Left ventricle myocardium superior (tissue), 1 donor: ENCODE data around the gene UCHL5. TPM values are rescaled to one million over a fixed set of nuclear protein-coding genes. Genes with fewer than 3 reads are reported as not detected.

Experiments used
- ATAC-seq: fragments of 200-7000 bp; cut with Tn5 transposase; one replicate; pipeline ENCODE4 v1.9.1; 2020; ENCODE audit warnings: mild to moderate bottlenecking, moderate library complexity
- DNase-seq: peaks from one replicate; pipeline ENCODE4 v3.0.0-alpha.2; 2020
- intact Hi-C: fragments of 100-400 bp; cut with micrococcal nuclease; formaldehyde crosslinking; loops from one replicate; pipeline ENCODE4 v1.11.0; 2022
- total RNA-seq: library from RNA; stranded (reverse); fragmentation: NEBNext Ultra II Directional; extraction: Animal tissue kit (Norgen Biotek cat#: 25700); gene quantifications from one replicate; pipeline ENCODE4 v1.2.1, GENCODE V29; 2021
- donor health status: DM: no; HTN: yes; CAD: no; lungs with severe emphysema.

The UCHL5 gene
- total RNA-seq, 1 donor from 2014 or later: 45.3 TPM

GRCh38 chr1:192978195-192978710 is 80.9 kb downstream of the UCHL5 start:
- intact Hi-C loops: no loop called here
- no peak for ATAC-seq
- DNase-seq: no peak

- ATAC-seq (no peak), DNase-seq (no peak)
- intact Hi-C loops: no loop called here
These were observed 82.0 kb downstream of the UCHL5 start for GRCh38 chr1:192977089-192977706.

- ATAC-seq (no peak), DNase-seq (no peak)
- intact Hi-C loops: no loop called here
These were observed 82.6 kb downstream of the UCHL5 start for GRCh38 chr1:192976576-192976975.

- no peak for DNase-seq
- intact Hi-C loops: no loop called here
- ATAC-seq: no peak
These were observed 84.5 kb downstream of the UCHL5 start for GRCh38 chr1:192974701-192975100.

- intact Hi-C loops: no loop called here
- DNase-seq (no peak), ATAC-seq (no peak)
These were observed 85.2 kb downstream of the UCHL5 start for GRCh38 chr1:192973988-192974387.

- intact Hi-C loops: no loop called here
- no peak for DNase-seq
- ATAC-seq: no peak
These were observed 86.0 kb downstream of the UCHL5 start for GRCh38 chr1:192973202-192973601.

- ATAC-seq (no peak), DNase-seq (no peak)
- intact Hi-C loops: no loop called here
These were observed 90.1 kb downstream of the UCHL5 start for GRCh38 chr1:192969091-192969490.

GRCh38 chr1:192968323-192968722 is 90.8 kb downstream of the UCHL5 start:
- DNase-seq (no peak), ATAC-seq (no peak)
- intact Hi-C loops: no loop called here

- no peak for DNase-seq
- ATAC-seq: no peak
- intact Hi-C loops: no loop called here
These were observed 91.3 kb downstream of the UCHL5 start for GRCh38 chr1:192967901-192968300.

- intact Hi-C loops: no loop called here
- ATAC-seq (no peak), DNase-seq (no peak)
These were observed 91.8 kb downstream of the UCHL5 start for GRCh38 chr1:192967211-192967877.

GRCh38 chr1:192966073-192966472 is 93.1 kb downstream of the UCHL5 start:
- intact Hi-C loops: no loop called here
- ATAC-seq: no peak
- no peak for DNase-seq

- intact Hi-C loops: no loop called here
These were observed 96.3 kb downstream of the UCHL5 start for GRCh38 chr1:192962901-192963300.

More at GRCh38 chr1:192962901-192963300, 96.3 kb downstream of the UCHL5 start:
- DNase-seq: no peak
- no peak for ATAC-seq

Other genes with a start within 250 kb of the UCHL5 start
- gene RO60, start 252 bp upstream of the UCHL5 start, total RNA-seq: 51.6 TPM
- 37.0 TPM for gene GLRX2, start 46.1 kb upstream of the UCHL5 start, total RNA-seq
- gene CDC73, start 62.7 kb upstream of the UCHL5 start, total RNA-seq: 59.5 TPM
- 83.4 TPM for gene B3GALT2, start 127.3 kb upstream of the UCHL5 start, total RNA-seq